HG03432 (cell line): ENCODE measurements around the gene BNC2.

Experiments used
- ATAC-seq: cut with Tn5 transposase; IDR thresholded peaks from one replicate; pipeline ENCODE4 v1.9.1; 2021; ENCODE audit warnings: mild to moderate bottlenecking, moderate library complexity; ENCODE audit not compliant: unreplicated experiment

Gene BNC2

GRCh38 chr9:16823906-16824305 is 46.6 kb downstream of the BNC2 start:
- no peak for ATAC-seq

GRCh38 chr9:16821344-16821743 is 49.1 kb downstream of the BNC2 start:
- ATAC-seq = no peak

GRCh38 chr9:16817514-16817913 is 53.0 kb downstream of the BNC2 start:
- ATAC-seq = no peak

- ATAC-seq = no peak
These were observed 53.5 kb downstream of the BNC2 start for GRCh38 chr9:16817002-16817401.

- no peak for ATAC-seq
These were observed 54.5 kb downstream of the BNC2 start for GRCh38 chr9:16816011-16816410.

- ATAC-seq = no peak
These were observed 55.4 kb downstream of the BNC2 start for GRCh38 chr9:16815079-16815478.

GRCh38 chr9:16813838-16814237 is 56.6 kb downstream of the BNC2 start:
- ATAC-seq = no peak

GRCh38 chr9:16811987-16812685 is 58.3 kb downstream of the BNC2 start:
- ATAC-seq = no peak

GRCh38 chr9:16809912-16810610 is 60.4 kb downstream of the BNC2 start:
- ATAC-seq = no peak

GRCh38 chr9:16806674-16807073 is 63.8 kb downstream of the BNC2 start:
- no peak for ATAC-seq

GRCh38 chr9:16803648-16804047 is 66.8 kb downstream of the BNC2 start:
- no peak for ATAC-seq

- ATAC-seq = no peak
These were observed 68.5 kb downstream of the BNC2 start for GRCh38 chr9:16801871-16802466.

GRCh38 chr9:16796304-16796825 is 74.1 kb downstream of the BNC2 start:
- ATAC-seq = no peak

GRCh38 chr9:16794871-16795639 is 75.4 kb downstream of the BNC2 start:
- ATAC-seq = no peak

GRCh38 chr9:16794103-16794502 is 76.4 kb downstream of the BNC2 start:
- ATAC-seq = no peak

GRCh38 chr9:16787724-16788123 is 82.7 kb downstream of the BNC2 start:
- ATAC-seq = no peak

- no peak for ATAC-seq
These were observed 86.5 kb downstream of the BNC2 start for GRCh38 chr9:16784002-16784401.

- no peak for ATAC-seq
These were observed 88.0 kb downstream of the BNC2 start for GRCh38 chr9:16782490-16782889.

GRCh38 chr9:16775330-16775729 is 95.1 kb downstream of the BNC2 start:
- no peak for ATAC-seq

GRCh38 chr9:16773617-16774016 is 96.9 kb downstream of the BNC2 start:
- ATAC-seq = no peak

- no peak for ATAC-seq
These were observed 97.4 kb downstream of the BNC2 start for GRCh38 chr9:16773116-16773515.
